Measurements from ENCODE around the gene HDAC4.

GRCh38 chr2:239268082-239268481 lies 132.7 kb downstream of the HDAC4 start:
- TF ChIP-seq, protein P1, sequence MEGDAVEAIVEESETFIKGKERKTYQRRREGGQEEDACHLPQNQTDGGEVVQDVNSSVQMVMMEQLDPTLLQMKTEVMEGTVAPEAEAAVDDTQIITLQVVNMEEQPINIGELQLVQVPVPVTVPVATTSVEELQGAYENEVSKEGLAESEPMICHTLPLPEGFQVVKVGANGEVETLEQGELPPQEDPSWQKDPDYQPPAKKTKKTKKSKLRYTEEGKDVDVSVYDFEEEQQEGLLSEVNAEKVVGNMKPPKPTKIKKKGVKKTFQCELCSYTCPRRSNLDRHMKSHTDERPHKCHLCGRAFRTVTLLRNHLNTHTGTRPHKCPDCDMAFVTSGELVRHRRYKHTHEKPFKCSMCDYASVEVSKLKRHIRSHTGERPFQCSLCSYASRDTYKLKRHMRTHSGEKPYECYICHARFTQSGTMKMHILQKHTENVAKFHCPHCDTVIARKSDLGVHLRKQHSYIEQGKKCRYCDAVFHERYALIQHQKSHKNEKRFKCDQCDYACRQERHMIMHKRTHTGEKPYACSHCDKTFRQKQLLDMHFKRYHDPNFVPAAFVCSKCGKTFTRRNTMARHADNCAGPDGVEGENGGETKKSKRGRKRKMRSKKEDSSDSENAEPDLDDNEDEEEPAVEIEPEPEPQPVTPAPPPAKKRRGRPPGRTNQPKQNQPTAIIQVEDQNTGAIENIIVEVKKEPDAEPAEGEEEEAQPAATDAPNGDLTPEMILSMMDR (IDR thresholded peaks at IDR 0.05; ENCODE audit: insufficient read depth, low read length, poor library complexity, severe bottlenecking) = no peak
- no peak for TF ChIP-seq EZH2phosphoT487 (conservative IDR thresholded peaks at IDR 0.05; ENCODE audit: low read length)
